ENCODE data around the gene TRPV4. TPM values are rescaled to one million over a fixed set of nuclear protein-coding genes. Genes with fewer than 3 reads are reported as not detected.

TRPV4 gene
- total RNA-seq, 1 experiment from 2014 or later, result 2.9 TPM

DNA sequence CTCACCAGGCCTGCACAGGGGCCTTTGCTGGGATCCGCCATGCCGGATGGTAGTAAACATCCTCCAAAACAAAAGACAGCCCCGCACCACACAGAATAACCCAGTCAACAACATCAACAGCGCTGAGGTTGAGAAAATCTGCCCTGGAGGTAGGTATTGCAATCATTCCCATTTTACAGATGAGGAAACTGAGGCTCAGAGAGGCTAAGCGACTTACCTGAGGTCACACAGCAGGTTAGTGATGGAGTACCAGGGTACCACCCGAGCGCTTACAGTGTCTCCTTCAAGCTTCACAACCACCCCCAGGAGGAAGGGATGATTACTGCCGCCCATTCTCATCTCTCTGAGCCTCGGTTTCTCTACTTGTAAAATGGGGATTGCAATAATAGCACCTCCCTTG, 14.9 kb downstream of the TRPV4 start (continued):
- TF ChIP-seq, protein P1, sequence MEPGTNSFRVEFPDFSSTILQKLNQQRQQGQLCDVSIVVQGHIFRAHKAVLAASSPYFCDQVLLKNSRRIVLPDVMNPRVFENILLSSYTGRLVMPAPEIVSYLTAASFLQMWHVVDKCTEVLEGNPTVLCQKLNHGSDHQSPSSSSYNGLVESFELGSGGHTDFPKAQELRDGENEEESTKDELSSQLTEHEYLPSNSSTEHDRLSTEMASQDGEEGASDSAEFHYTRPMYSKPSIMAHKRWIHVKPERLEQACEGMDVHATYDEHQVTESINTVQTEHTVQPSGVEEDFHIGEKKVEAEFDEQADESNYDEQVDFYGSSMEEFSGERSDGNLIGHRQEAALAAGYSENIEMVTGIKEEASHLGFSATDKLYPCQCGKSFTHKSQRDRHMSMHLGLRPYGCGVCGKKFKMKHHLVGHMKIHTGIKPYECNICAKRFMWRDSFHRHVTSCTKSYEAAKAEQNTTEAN (CRISPR knock-in tag; IDR thresholded peaks at IDR 0.05), result no peak
- TF ChIP-seq ZBTB21 (CRISPR knock-in tag; IDR thresholded peaks at IDR 0.05; ENCODE audit: borderline replicate concordance), result no peak

DNA sequence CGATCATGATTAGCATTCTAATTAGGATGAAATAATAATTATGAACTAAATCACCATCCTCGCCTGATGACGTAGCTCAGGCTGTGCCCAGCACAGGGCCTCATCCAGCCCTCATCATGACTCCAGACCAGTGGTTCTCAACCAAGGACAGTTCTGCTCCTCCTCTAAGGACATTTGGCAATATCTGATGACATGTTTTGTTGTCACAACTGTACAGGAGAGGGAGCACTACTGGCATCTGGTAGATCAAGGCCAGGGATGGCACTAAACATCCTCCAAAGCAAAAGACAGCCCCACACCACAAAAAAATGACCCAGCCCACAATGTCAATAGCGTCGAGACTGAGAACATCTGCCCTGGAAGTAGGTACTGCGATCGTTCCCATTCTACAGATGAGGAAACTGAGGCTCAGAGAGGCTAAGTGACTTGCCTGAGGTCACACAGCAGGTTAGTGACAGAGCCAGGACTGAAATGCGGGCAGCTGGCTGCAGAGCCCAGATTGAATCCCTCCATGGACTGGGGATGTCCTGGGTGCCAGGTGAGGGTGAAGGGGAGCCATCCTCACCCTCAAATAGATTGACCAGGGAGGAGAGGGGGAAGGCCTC, 15.5 kb downstream of the TRPV4 start:
- DNase-seq (ENCODE audit: low spot score) (no peak), ATAC-seq (no peak)
- Mint-ChIP-seq H3K36me3 (no peaks in the 10 kb centered on the region), H3K4me1 (peaks cover 11% of the 10 kb centered on the region), H3K27ac (no peak overlapping the region), H3K27me3 (ENCODE audit: low read depth) (no peaks in the 10 kb centered on the region), H3K9me3 (no peaks in the 10 kb centered on the region), H3K4me3 (no peak overlapping the region)
- TF ChIP-seq, protein P2, sequence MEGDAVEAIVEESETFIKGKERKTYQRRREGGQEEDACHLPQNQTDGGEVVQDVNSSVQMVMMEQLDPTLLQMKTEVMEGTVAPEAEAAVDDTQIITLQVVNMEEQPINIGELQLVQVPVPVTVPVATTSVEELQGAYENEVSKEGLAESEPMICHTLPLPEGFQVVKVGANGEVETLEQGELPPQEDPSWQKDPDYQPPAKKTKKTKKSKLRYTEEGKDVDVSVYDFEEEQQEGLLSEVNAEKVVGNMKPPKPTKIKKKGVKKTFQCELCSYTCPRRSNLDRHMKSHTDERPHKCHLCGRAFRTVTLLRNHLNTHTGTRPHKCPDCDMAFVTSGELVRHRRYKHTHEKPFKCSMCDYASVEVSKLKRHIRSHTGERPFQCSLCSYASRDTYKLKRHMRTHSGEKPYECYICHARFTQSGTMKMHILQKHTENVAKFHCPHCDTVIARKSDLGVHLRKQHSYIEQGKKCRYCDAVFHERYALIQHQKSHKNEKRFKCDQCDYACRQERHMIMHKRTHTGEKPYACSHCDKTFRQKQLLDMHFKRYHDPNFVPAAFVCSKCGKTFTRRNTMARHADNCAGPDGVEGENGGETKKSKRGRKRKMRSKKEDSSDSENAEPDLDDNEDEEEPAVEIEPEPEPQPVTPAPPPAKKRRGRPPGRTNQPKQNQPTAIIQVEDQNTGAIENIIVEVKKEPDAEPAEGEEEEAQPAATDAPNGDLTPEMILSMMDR (IDR thresholded peaks at IDR 0.05), result no peak
- TF ChIP-seq SMAD4 (CRISPR knock-in tag; IDR thresholded peaks at IDR 0.05) (no peak), RELA (CRISPR knock-in tag; IDR thresholded peaks at IDR 0.05; ENCODE audit: borderline replicate concordance) (no peak), FOXK1 (CRISPR knock-in tag; IDR thresholded peaks at IDR 0.05) (no peak), JAZF1 (CRISPR knock-in tag; IDR thresholded peaks at IDR 0.05) (no peak)
- TF ChIP-seq, protein P3, sequence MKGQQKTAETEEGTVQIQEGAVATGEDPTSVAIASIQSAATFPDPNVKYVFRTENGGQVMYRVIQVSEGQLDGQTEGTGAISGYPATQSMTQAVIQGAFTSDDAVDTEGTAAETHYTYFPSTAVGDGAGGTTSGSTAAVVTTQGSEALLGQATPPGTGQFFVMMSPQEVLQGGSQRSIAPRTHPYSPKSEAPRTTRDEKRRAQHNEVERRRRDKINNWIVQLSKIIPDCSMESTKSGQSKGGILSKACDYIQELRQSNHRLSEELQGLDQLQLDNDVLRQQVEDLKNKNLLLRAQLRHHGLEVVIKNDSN (CRISPR knock-in tag; IDR thresholded peaks at IDR 0.05), result no peak
- TF ChIP-seq, protein P4, sequence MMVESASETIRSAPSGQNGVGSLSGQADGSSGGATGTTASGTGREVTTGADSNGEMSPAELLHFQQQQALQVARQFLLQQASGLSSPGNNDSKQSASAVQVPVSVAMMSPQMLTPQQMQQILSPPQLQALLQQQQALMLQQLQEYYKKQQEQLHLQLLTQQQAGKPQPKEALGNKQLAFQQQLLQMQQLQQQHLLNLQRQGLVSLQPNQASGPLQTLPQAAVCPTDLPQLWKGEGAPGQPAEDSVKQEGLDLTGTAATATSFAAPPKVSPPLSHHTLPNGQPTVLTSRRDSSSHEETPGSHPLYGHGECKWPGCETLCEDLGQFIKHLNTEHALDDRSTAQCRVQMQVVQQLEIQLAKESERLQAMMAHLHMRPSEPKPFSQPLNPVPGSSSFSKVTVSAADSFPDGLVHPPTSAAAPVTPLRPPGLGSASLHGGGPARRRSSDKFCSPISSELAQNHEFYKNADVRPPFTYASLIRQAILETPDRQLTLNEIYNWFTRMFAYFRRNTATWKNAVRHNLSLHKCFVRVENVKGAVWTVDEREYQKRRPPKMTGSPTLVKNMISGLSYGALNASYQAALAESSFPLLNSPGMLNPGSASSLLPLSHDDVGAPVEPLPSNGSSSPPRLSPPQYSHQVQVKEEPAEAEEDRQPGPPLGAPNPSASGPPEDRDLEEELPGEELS (CRISPR knock-in tag; IDR thresholded peaks at IDR 0.05), result no peak
- TF ChIP-seq, protein P5, sequence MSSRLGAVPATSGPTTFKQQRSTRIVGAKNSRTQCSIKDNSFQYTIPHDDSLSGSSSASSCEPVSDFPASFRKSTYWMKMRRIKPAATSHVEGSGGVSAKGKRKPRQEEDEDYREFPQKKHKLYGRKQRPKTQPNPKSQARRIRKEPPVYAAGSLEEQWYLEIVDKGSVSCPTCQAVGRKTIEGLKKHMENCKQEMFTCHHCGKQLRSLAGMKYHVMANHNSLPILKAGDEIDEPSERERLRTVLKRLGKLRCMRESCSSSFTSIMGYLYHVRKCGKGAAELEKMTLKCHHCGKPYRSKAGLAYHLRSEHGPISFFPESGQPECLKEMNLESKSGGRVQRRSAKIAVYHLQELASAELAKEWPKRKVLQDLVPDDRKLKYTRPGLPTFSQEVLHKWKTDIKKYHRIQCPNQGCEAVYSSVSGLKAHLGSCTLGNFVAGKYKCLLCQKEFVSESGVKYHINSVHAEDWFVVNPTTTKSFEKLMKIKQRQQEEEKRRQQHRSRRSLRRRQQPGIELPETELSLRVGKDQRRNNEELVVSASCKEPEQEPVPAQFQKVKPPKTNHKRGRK (CRISPR knock-in tag; IDR thresholded peaks at IDR 0.05; ENCODE audit: borderline replicate concordance), result no peak
- ChIA-PET CTCF (no interaction called here), POLR2A (no interaction called here)

DNA sequence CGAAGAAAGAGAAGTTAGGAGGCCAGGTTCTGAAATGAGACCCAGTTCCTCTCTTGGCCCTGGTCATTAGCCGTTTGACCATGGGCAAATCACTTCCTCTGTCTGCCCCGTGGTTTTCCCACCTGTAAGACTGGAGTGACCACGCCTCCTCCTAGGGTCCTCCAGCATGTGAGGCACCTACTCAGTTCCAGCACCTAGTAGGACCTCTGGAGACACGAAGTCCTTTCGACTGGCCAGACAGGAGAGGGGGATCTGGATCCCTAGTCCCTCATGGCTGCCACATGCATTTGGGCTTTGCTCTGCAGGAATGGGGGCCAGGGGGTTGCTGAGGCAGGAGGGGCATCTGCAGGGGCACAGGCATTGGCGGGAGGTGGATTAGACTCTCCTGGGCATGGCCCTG, 16.3 kb downstream of the TRPV4 start:
- POLR2A ChIA-PET, result no interaction called here
- DNase-seq (ENCODE audit: low spot score), result no peak
- no peak for ATAC-seq
- no peaks in the 10 kb centered on the region for H3K9me3 Mint-ChIP-seq
- H3K4me1 Mint-ChIP-seq, result peaks cover 4% of the 10 kb centered on the region
- H3K36me3 Mint-ChIP-seq, result no peaks in the 10 kb centered on the region
- H3K27me3 Mint-ChIP-seq (ENCODE audit: low read depth), result no peaks in the 10 kb centered on the region
- CTCF ChIA-PET, result interaction anchor here (0.8 kb wide), 1 partner anchor 29 kb away, joined by 3 read pairs; no protein-coding TSS in a partner anchor
- no peak overlapping the region for H3K4me3 Mint-ChIP-seq
- no peak overlapping the region for H3K27ac Mint-ChIP-seq
- TF ChIP-seq ZNF138 (CRISPR knock-in tag; conservative IDR thresholded peaks at IDR 0.05), result no peak
- TF ChIP-seq ZNF671 (CRISPR knock-in tag; IDR thresholded peaks at IDR 0.05), result no peak
- TF ChIP-seq GTF2I (CRISPR knock-in tag; conservative IDR thresholded peaks at IDR 0.05), result no peak
- no peak for TF ChIP-seq FOXP1 (CRISPR knock-in tag; IDR thresholded peaks at IDR 0.05; ENCODE audit: borderline replicate concordance)
- TF ChIP-seq CBFB (CRISPR knock-in tag; IDR thresholded peaks at IDR 0.05; ENCODE audit: low read depth), result no peak
- TF ChIP-seq, protein P6, sequence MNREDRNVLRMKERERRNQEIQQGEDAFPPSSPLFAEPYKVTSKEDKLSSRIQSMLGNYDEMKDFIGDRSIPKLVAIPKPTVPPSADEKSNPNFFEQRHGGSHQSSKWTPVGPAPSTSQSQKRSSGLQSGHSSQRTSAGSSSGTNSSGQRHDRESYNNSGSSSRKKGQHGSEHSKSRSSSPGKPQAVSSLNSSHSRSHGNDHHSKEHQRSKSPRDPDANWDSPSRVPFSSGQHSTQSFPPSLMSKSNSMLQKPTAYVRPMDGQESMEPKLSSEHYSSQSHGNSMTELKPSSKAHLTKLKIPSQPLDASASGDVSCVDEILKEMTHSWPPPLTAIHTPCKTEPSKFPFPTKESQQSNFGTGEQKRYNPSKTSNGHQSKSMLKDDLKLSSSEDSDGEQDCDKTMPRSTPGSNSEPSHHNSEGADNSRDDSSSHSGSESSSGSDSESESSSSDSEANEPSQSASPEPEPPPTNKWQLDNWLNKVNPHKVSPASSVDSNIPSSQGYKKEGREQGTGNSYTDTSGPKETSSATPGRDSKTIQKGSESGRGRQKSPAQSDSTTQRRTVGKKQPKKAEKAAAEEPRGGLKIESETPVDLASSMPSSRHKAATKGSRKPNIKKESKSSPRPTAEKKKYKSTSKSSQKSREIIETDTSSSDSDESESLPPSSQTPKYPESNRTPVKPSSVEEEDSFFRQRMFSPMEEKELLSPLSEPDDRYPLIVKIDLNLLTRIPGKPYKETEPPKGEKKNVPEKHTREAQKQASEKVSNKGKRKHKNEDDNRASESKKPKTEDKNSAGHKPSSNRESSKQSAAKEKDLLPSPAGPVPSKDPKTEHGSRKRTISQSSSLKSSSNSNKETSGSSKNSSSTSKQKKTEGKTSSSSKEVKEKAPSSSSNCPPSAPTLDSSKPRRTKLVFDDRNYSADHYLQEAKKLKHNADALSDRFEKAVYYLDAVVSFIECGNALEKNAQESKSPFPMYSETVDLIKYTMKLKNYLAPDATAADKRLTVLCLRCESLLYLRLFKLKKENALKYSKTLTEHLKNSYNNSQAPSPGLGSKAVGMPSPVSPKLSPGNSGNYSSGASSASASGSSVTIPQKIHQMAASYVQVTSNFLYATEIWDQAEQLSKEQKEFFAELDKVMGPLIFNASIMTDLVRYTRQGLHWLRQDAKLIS (CRISPR knock-in tag; IDR thresholded peaks at IDR 0.05; ENCODE audit: borderline replicate concordance), result no peak
- no peak for TF ChIP-seq TCF7 (CRISPR knock-in tag; IDR thresholded peaks at IDR 0.05; ENCODE audit: low read depth)
- TF ChIP-seq, protein P7, sequence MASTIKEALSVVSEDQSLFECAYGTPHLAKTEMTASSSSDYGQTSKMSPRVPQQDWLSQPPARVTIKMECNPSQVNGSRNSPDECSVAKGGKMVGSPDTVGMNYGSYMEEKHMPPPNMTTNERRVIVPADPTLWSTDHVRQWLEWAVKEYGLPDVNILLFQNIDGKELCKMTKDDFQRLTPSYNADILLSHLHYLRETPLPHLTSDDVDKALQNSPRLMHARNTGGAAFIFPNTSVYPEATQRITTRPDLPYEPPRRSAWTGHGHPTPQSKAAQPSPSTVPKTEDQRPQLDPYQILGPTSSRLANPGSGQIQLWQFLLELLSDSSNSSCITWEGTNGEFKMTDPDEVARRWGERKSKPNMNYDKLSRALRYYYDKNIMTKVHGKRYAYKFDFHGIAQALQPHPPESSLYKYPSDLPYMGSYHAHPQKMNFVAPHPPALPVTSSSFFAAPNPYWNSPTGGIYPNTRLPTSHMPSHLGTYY (CRISPR knock-in tag; IDR thresholded peaks at IDR 0.05), result no peak
- no peak for TF ChIP-seq MYBL2 (CRISPR knock-in tag; IDR thresholded peaks at IDR 0.05)
